HCT116 (cell line): Measurements from ENCODE around the gene FEV. TPM values are rescaled to one million over a fixed set of nuclear protein-coding genes. Genes with fewer than 3 reads are reported as not detected.

Experiments used
- ATAC-seq: fragments of 200-7000 bp; cut with Tn5 transposase; 2 replicates; pipeline ENCODE4 v1.9.1; 2020; ENCODE audit warnings: mild to moderate bottlenecking, moderate library complexity
- BruUV-seq: library from RNA; stranded (reverse); fragments of 400-500 nt; replicated peaks from 2 replicates; lab custom pipeline; 2021; lab: Mats Ljungman, UMichigan
- CTCF ChIA-PET: fragments of 300-600 bp; sonication (Branson Sonifier 250); formaldehyde crosslinking; loops from one replicate; lab custom pipeline; 2021; ENCODE audit warnings: antibody characterized with exemption; lab: Charles Lee
- POLR2A ChIA-PET: fragments of 300-600, 350-600 bp; sonication (Branson Sonifier 250); formaldehyde crosslinking; loops from one replicate; lab custom pipeline; 2021; ENCODE audit warnings: antibody characterized with exemption; lab: Charles Lee
- RAD21 ChIA-PET, 2 experiments: fragments of 300-600 bp; sonication (Branson Sonifier 250); formaldehyde crosslinking; loops; one replicate each; lab custom pipeline; 2023; ENCODE audit warnings: low total read pairs in 2 of 2; ENCODE audit not compliant: uncharacterized antibody in 2 of 2, unreplicated experiment in 2 of 2, low non-redundant PET in 1 of 2; lab: Charles Lee
- DNase-seq: peaks from one replicate; pipeline ENCODE4 v3.0.0-alpha.2; 2010; ENCODE audit warnings: low read depth, low spot score
- H2AFZ ChIP-seq: fragments of 200-600 bp; shearing (Covaris generic), sonication (generic); 2 replicates; pipeline ENCODE4 v1.6.1; 2017; ENCODE audit warnings: low read depth, mixed run types, mixed read lengths, antibody characterized with exemption, low read length; ENCODE audit not compliant: poor library complexity, severe bottlenecking
- H3K27ac ChIP-seq: 2 replicates; pipeline ENCODE4 v1.5.1; 2012; ENCODE audit warnings: low read depth, low read length
- H3K27me3 ChIP-seq: fragments of 200-600 bp; sonication (generic); 2 replicates; pipeline ENCODE4 v1.6.1; 2016; ENCODE audit warnings: mixed run types, low read length, mixed read lengths; ENCODE audit not compliant: insufficient read depth
- H3K36me3 ChIP-seq, 2 experiments: fragments of 200-500 bp in 1 of 2; fragments of 200-600 bp in 1 of 2; sonication (Bioruptor generic) in 1 of 2; sonication (generic) in 1 of 2; 2 replicates each; pipeline versions ENCODE4 v1.5.1 to v1.6.1; 2014 to 2016; ENCODE audit warnings: low read length in 2 of 2, inconsistent platforms in 1 of 2, mixed read lengths in 1 of 2, mixed run types in 1 of 2; ENCODE audit not compliant: insufficient read depth in 2 of 2, control insufficient read depth in 1 of 2
- H3K4me1 ChIP-seq, 2 experiments: fragments of 200-600 bp in 1 of 2; sonication (generic) in 1 of 2; 2 replicates each; pipeline versions ENCODE4 v1.5.1 to v1.6.1; 2012 to 2017; ENCODE audit warnings: low read length in 2 of 2, inconsistent platforms in 1 of 2, mild to moderate bottlenecking in 1 of 2, mixed read lengths in 1 of 2, mixed run types in 1 of 2, moderate library complexity in 1 of 2; ENCODE audit not compliant: insufficient read depth in 2 of 2, control insufficient read depth in 1 of 2
- H3K4me2 ChIP-seq: fragments of 200-600 bp; sonication (generic); 2 replicates; pipeline ENCODE4 v1.6.1; 2017; ENCODE audit warnings: mixed run types, low read length, mixed read lengths
- H3K4me3 ChIP-seq, 2 experiments: fragments of 200-600 bp in 1 of 2; sonication (generic) in 1 of 2; replicated peaks in 1 of 2; 2 replicates each; pipeline ENCODE4 v1.5.1; 2011 to 2016; ENCODE audit warnings: low read length in 2 of 2, control low read depth in 1 of 2, low read depth in 1 of 2, mild to moderate bottlenecking in 1 of 2, mixed read lengths in 1 of 2, mixed run types in 1 of 2
- H3K79me2 ChIP-seq: fragments of 200-600 bp; sonication (generic); 2 replicates; pipeline ENCODE4 v1.6.1; 2017; ENCODE audit warnings: mild to moderate bottlenecking, mixed run types, low read length, moderate library complexity, mixed read lengths; ENCODE audit not compliant: insufficient read depth
- H3K9ac ChIP-seq: fragments of 200-600 bp; sonication (generic); 2 replicates; pipeline ENCODE4 v1.6.1; 2016; ENCODE audit warnings: low read length, mixed read lengths
- H3K9me2 ChIP-seq: fragments of 200-600 bp; sonication (generic), shearing (Covaris generic); 2 replicates; pipeline ENCODE4 v1.6.1; 2017; ENCODE audit warnings: mixed run types, mild to moderate bottlenecking, moderate library complexity; ENCODE audit not compliant: insufficient read depth
- H3K9me3 ChIP-seq, 2 experiments: fragments of 200-500 bp in 1 of 2; fragments of 200-600 bp in 1 of 2; sonication (Bioruptor generic) in 1 of 2; sonication (generic) in 1 of 2; 2 replicates each; pipeline ENCODE4 v1.6.1; 2014 to 2017; ENCODE audit warnings: low read length in 2 of 2, mixed read lengths in 2 of 2, inconsistent platforms in 1 of 2, low read depth in 1 of 2, mild to moderate bottlenecking in 1 of 2, mixed run types in 1 of 2, moderate library complexity in 1 of 2; ENCODE audit not compliant: control insufficient read depth in 1 of 2, insufficient read depth in 1 of 2
- H4K20me1 ChIP-seq: fragments of 200-600 bp; sonication (generic), shearing (Covaris generic); 2 replicates; pipeline ENCODE4 v1.6.1; 2017; ENCODE audit warnings: mixed run types, mild to moderate bottlenecking, moderate library complexity; ENCODE audit not compliant: insufficient read depth
- CTCF ChIP-seq, 3 experiments: fragments of 200-600 bp in 1 of 3; sonication (generic) in 1 of 3; IDR thresholded peaks in 2 of 3; conservative IDR thresholded peaks in 1 of 3; 2 replicates each; pipeline ENCODE4 v1.5.1; 2012 to 2017; ENCODE audit warnings: low read depth in 2 of 3, low read length in 2 of 3, antibody characterized with exemption in 1 of 3, borderline replicate concordance in 1 of 3, control low read depth in 1 of 3, mild to moderate bottlenecking in 1 of 3, mixed read lengths in 1 of 3, mixed run types in 1 of 3, moderate library complexity in 1 of 3; ENCODE audit not compliant: insufficient read depth in 1 of 3
- EGR1 ChIP-seq: IDR thresholded peaks from 2 replicates; pipeline ENCODE4 v1.6.1; 2012; ENCODE audit warnings: low read depth
- EZH2phosphoT487 ChIP-seq: fragments of 200-600 bp; IDR thresholded peaks from 2 replicates; pipeline ENCODE4 v1.6.1; 2018; ENCODE audit warnings: antibody characterized with exemption, borderline replicate concordance
- intact Hi-C: fragments of 100-400 bp; cut with micrococcal nuclease; formaldehyde crosslinking; loops from 2 replicates; pipeline ENCODE4 v1.10.0; 2022
- total RNA-seq: library from RNA; stranded (reverse); gene quantifications from one replicate; pipeline ENCODE4 v1.2.1, GENCODE V29; 2021; ENCODE audit not compliant: unreplicated experiment

The FEV gene
- total RNA-seq, 1 experiment from 2014 or later = not detected

- no peaks in the 10 kb centered on the region for H3K27me3 ChIP-seq
These were observed 15.0 kb upstream of the FEV start for GRCh38 chr2:218999881-219000568.

More at GRCh38 chr2:218999881-219000568, 15.0 kb upstream of the FEV start:
- Histone ChIP-seq H4K20me1 (no peaks in the 10 kb centered on the region), H3K9me3 (no peaks in the 10 kb centered on the region), H3K9me2 (no peaks in the 10 kb centered on the region), H3K9ac (no peak overlapping the region), H3K4me3 (no peak overlapping the region), H3K4me1 (peaks cover 9 to 46% of the 10 kb centered on the region in 2 experiments; a peak in 3 of 4 replicates), H2AFZ (no peak overlapping the region), H3K27ac (no peak overlapping the region), H3K4me2 (no peak overlapping the region), H3K79me2 (no peaks in the 10 kb centered on the region), H3K36me3 (no peaks in the 10 kb centered on the region)
- intact Hi-C loops = no loop called here
- TF ChIP-seq CTCF (IDR thresholded peaks at IDR 0.05 in 2 of 3, conservative IDR thresholded peaks at IDR 0.05 in 1 of 3; ENCODE audit: borderline replicate concordance in 1 of 3, insufficient read depth in 1 of 3, low read depth in 2 of 3, low read length in 2 of 3) = no peak
- TF ChIP-seq EGR1 = no peak
- TF ChIP-seq EZH2phosphoT487 = no peak
- RAD21 ChIA-PET = no interaction called here
- BruUV-seq = no TSS peak
- CTCF ChIA-PET = no interaction called here
- DNase-seq (no peak), ATAC-seq (no peak)
- POLR2A ChIA-PET = no interaction called here
